ENCODE results near the gene ZNF343. TPM values are rescaled to one million over a fixed set of nuclear protein-coding genes. Genes with fewer than 3 reads are reported as not detected.

Gene ZNF343
- total RNA-seq, 1 donor from 2014 or later: 13.0 TPM

DNA sequence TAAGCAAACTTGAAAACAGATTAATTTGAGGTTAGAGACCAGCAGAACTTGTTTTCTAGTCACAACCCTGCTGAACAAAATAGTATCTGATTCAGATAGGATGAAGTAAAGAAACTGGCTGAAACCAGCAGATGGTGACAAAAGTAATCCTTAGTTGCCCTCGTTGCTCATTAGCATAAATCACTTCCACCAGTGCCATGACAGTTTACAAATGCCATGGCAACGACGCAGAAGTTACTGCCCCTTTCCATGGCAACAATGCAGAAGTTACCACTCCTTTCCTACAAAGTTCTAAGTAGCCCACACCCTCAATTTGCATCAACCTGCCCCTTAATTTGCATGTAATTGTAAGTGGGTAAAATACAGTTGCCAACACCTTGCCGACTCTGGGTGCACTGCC lies 61.9 kb downstream of the ZNF343 start:
- no peaks in the 10 kb centered on the region for H3K36me3 Mint-ChIP-seq (ENCODE audit: low read depth, unreplicated experiment)
- H3K4me3 Mint-ChIP-seq (ENCODE audit: unreplicated experiment): no peak overlapping the region
- TF ChIP-seq, protein P1, sequence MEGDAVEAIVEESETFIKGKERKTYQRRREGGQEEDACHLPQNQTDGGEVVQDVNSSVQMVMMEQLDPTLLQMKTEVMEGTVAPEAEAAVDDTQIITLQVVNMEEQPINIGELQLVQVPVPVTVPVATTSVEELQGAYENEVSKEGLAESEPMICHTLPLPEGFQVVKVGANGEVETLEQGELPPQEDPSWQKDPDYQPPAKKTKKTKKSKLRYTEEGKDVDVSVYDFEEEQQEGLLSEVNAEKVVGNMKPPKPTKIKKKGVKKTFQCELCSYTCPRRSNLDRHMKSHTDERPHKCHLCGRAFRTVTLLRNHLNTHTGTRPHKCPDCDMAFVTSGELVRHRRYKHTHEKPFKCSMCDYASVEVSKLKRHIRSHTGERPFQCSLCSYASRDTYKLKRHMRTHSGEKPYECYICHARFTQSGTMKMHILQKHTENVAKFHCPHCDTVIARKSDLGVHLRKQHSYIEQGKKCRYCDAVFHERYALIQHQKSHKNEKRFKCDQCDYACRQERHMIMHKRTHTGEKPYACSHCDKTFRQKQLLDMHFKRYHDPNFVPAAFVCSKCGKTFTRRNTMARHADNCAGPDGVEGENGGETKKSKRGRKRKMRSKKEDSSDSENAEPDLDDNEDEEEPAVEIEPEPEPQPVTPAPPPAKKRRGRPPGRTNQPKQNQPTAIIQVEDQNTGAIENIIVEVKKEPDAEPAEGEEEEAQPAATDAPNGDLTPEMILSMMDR (IDR thresholded peaks at IDR 0.05; ENCODE audit: unreplicated experiment): no peak
- DNase-seq (ENCODE audit: low spot score): no peak
- no peaks in the 10 kb centered on the region for H3K9me3 Mint-ChIP-seq (ENCODE audit: unreplicated experiment)
- no peaks in the 10 kb centered on the region for H3K27me3 Mint-ChIP-seq (ENCODE audit: unreplicated experiment)
- no peak overlapping the region for H3K27ac Mint-ChIP-seq (ENCODE audit: unreplicated experiment)
- no peaks in the 10 kb centered on the region for H3K4me1 Mint-ChIP-seq (ENCODE audit: unreplicated experiment)

Other genes with a start within 250 kb of the ZNF343 start
- not detected for gene TGM3, start 212.9 kb downstream of the ZNF343 start, total RNA-seq (ENCODE audit: unreplicated experiment)
- not detected for gene TGM6, start 128.0 kb downstream of the ZNF343 start, total RNA-seq (ENCODE audit: unreplicated experiment)
- gene SNRPB, start 38.1 kb downstream of the ZNF343 start, total RNA-seq (ENCODE audit: unreplicated experiment): 195 TPM
- not detected for gene TMC2, start 27.7 kb upstream of the ZNF343 start, total RNA-seq (ENCODE audit: unreplicated experiment)
- gene NOP56, start 143.7 kb upstream of the ZNF343 start, total RNA-seq (ENCODE audit: unreplicated experiment): 144 TPM
- 136 TPM for gene IDH3B, start 155.3 kb upstream of the ZNF343 start, total RNA-seq (ENCODE audit: unreplicated experiment)
- 5.9 TPM for gene EBF4, start 183.9 kb upstream of the ZNF343 start, total RNA-seq (ENCODE audit: unreplicated experiment)

All from endothelial cell (in vitro differentiated cells).